LHCN-M2 (cell line): Measurements from ENCODE around the gene THEM5. TPM values are rescaled to one million over a fixed set of nuclear protein-coding genes. Genes with fewer than 3 reads are reported as not detected.
"Not testable (repeated sequence)": the region's sequence is repeated elsewhere in the genome, so short reads cannot be mapped to it uniquely, and the experiment has no call there.

Experiments used
- DNase-seq: peaks from one replicate; pipeline ENCODE4 v3.0.0-alpha.2; 2012; ENCODE audit warnings: low read depth
- total RNA-seq: library from RNA; depleted of rRNA; stranded (reverse); fragments of >200 nt; gene quantifications from 2 replicates; pipeline ENCODE4 v1.2.3, GENCODE V29; 2014

THEM5 gene
- total RNA-seq, 1 experiment from 2014 or later = not detected

DNA sequence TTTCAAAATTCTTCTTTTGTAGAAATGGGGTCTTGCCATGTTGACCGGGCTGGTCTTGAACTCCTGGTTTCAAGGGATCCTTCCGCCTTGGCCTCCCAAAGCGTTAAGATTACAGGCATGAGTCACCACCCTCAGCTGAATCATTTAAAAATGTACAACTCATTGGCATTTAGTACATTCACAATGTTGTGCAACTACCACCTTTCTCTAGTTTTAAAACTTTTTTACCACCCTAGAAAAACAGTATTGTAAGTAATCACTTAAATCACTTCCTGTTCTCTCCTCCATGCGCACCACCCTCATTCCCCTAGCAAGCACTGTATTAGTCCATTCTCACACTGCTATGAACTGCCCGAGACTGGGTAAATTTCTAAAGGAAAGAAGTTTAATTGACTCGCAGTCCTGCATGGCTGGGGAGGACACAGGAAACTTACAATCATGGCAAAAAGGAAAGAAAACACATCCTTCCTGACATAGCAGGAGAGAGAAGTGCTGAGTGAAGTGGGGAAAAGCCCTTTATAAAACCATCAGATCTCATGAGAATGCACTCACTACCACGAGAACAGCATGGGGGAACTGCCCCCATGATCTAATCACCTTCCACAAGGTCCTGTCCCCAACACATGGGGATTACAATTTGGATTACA lies 14.4 kb upstream of the THEM5 start:
- peak; percentile 68 for DNase-seq

DNA sequence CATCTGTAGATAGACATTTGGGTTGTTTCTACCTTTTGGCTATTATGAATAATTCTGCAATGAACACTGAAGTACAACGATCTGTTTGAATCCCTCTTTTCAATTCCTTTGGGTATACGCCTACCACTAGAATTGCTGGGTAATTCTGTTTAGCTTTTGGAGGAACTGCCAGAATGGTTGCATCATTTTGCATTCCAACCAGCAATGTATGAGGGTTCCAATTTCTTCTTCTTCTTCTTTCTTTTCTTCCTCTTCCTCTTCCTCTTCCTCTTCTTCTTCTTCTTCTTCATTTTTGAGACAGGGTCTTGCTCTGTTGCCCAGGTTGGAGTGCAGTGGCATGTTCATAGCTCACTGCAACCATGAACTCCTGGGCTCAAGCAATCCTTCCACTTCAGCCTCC lies 13.8 kb upstream of the THEM5 start:
- no peak for DNase-seq

DNA sequence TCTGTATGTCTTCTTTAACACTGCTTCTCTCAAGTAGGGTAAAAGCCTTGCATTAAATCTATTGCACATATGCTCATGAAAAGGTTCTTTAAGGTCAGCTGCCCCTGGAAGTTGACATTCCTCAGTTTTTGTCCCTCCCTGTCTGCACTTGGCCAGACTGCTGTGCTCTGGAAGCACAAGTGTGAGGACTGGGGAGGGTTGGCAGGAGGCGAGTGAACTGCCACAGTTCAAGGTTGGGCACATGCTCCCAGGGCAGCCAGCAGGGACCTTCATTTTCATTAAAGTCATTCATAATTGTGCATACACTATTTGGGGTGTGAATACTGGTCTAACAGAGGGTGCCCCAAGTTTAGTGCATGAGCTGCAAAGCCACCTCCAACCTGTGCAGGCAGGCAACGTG lies 10.9 kb upstream of the THEM5 start:
- DNase-seq = no peak

DNA sequence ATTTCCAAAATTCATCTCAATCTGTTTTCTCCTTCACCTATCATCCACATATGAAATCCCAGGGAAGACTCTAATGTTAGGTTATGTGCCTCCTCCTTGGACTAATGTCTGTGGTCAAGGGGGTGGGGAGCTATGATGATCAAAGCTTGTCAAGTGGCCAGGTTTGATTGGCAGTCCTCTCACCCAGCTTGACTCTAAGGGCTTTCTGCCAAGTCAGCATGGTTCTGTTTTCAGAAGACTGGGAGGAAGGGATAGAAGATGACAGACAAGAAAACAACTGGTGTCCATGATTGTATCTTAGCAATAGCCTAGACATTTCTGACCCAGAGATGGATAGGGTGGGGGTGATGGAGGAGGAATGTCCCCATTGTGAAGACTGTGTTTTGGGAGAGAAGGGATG lies 9.1 kb upstream of the THEM5 start:
- DNase-seq = no peak

DNA sequence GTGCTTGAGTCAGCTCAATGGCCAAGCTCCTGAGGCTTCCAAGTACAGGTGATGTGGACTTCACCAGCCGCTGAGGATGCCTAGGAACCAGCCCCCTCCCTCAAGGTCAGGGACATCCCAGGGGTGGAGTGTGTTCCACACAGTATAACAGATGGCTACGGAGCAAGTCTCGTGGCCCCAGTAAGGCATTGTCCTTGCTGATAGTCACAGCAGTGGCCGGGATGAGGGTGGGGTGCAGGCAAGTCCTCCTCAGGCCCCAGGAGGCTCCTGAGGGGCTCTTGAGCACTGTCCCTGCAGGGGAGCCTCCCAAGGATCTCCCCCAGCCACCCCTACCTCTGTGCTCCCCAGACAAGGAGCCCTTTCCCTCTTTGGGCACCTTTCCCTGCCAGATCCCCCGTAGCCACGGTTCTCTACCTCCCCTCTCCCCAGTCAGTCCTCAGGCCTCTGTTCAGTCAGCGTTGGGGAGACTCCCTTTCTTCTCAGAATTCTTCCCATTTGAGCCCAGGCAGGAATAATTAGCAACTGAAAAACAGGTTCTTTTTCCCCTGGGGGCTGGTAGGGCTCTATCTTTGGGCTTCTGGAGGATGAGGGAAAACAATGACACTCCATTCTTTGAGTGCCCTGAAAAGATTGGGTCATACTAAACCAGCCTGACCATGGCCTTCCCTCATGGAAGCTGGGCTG lies 7.1 kb upstream of the THEM5 start:
- DNase-seq = no peak

DNA sequence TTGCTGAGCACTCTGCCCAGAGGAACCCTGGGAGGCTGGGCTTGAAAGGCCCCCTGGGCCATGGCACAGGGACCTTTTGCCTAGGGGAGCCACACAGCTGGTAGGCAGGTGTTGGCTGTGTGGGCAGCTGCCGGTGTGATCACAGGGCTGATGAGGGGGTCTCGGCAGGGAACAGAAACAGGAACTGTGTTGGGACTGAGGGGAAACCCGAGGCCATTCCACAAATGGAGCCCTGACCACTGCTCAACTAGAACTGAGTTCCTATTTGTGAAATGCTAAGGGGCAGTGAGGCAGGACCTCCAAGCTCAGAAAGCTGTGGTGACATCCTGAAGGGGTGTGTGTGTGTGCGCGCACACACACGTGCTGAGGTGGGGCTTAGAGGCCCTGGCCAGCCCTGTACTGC lies 6.4 kb upstream of the THEM5 start:
- no peak for DNase-seq

DNA sequence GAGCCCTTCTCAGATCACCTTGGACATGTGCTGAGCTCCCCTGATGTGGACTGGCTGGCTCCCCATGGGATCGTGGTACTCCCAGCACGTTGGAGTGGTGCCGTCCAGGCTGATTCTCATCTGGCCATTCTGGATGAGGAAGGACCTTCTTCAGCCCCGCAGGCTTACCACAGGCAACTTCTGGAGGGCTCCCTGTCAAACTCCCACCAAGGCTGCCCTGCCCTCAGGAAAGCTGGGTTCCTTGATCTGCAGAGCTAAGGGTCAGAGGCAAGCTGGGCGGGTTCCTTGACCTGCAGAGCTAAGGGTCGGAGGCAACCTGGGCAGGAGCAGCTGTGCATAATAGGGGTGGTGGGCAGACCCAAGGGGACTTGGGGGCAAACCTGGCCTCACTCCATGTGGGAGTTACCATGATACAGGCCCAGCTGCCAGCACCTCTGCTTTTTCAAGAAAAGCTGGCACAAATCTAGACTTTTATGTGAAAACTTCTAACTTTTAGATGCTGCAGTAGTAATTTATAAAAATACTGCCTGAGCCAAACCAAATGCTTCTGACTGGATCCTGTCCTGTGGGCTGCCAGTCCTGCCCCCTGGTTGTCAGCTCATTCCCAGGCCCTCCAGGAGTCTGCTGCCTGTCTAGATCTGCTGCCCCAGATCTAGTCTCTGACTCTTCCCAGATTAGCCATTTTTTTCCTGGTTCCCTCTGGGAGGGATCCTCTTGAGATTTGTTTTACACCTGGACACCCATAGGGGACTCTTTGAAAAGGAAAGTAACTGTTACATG lies 5.6 kb upstream of the THEM5 start:
- no peak for DNase-seq

DNA sequence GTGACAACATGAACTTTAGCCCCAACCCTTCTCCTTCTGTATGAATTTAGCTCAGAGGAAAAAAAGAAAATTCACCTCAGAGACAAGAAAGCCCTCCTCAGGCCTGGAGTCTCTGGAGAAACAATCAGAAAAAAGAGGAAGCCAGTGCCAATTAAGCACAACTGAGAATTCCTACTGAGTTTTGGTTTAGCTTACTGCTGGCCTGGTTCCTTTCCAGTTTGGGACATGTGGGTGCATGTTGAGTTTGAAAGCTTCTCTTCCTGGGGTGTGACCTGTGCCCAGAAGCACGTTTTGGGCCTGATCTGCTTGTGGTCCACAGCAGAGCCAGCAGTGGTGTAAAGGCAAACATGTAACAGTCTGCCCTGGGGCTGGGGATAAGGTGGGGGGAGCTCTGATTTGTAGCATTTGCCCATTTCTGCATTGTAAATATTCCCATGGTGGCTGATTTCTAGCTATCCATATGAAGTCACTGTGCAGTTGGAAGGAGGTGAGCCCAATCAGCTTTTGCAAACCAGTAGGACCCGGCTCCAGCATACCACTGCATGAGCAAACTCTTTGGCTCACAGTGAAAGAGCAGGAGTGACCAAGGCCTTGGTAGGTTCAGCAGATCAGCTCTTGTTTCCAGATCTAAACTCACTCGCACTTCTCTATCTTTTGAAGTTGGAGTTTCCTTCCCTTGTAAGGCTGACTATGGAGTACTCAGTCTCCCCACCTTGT lies 4.7 kb upstream of the THEM5 start:
- no peak for DNase-seq

DNA sequence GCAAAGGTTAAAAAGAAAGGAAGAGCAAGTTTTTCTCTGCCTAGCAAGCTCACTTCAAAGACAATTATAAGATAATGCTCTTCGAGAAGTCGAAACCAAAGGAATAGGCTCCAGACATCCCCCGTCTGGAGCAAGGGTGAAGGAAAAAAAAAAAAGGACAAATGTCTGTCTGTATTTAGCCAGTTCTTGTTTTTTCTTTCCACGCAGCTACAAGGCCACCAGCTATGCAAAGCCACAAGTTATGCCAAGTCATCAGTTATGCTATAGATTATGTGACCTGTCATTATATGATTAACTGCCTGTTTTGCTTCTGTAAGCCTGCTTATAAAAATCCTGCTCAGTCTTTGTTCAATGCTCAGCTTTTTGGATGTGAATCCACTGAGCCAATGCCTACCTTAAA lies 2.4 kb upstream of the THEM5 start:
- no peak for DNase-seq

DNA sequence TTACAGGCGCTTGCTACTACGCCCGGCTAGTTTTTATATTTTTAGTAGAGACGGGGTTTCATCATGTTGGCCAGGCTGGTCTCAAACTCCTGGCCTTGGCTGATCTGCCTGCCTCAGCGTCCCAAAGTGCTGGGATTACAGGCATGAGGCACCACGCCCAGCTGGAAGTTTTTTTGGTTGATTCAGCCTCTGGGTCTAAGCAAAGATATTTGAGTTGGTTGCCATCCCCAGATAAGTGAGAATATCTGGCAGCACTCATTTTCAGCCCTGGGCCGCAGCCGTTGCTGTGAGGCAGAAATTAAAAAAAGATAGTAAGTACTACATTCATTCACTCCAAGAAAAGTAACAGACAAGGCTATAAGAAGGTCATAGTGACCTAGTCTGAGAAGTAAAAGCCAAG lies 2.0 kb upstream of the THEM5 start:
- DNase-seq = not testable (repeated sequence)

DNA sequence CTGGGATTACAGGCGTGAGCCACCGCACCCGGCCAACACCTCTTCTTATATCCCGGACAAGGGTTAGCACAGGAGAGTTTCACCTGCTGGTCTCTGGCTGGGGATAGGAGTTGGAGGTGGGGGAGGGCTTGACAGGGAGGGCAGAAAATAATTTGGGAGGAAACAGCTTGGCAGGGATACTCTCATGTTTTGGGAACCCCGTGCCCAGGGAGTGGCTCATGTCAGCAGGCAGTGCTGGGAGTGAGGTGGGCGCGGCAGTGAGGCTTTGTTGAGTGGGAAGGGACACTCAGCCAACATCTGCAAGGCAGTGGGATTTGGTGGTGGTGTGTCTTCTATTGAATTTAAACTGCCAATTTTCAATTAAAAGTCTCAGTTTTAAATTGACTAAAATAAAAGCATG lies 1.1 kb upstream of the THEM5 start:
- DNase-seq = no peak

DNA sequence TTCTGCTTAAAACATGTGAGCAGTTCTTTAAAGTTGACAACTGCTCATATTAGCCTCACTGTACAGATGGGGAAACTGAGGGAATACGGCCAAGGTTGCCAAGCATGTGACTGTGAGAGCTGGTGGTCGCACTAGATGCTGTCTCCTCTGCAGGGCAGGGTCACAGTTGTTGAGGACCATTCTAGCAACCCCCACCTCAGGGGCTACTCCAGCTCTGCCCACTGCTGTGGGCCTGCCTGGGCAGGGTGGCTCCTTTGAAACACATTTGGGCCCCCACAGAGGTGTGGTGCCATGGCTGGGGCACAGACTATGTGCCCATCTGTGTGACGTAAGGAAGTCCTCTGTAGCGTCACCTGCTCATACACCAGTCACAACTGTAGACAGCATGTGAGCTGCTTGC lies 779 bp downstream of the THEM5 start:
- DNase-seq = no peak

DNA sequence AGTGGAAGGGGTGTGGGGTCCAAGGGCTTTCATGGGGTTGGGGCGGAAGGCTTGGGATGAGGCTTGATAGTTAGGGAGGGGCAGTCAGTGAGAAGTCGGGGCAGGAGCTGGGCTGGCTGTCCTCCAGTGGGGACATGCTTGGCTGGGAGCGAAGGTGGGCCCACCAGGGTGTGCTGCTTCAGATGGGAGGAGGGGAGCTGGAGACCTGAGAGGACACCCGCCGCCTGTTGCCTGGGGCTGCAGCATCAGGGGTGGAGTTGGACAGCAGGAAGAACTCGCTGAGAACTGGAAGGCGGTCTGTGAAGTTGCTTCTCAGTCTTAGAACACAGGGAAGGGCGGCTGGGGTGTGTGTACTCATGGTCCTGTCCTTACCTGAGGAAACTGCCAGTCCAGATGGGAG lies 1.6 kb downstream of the THEM5 start:
- DNase-seq = no peak

DNA sequence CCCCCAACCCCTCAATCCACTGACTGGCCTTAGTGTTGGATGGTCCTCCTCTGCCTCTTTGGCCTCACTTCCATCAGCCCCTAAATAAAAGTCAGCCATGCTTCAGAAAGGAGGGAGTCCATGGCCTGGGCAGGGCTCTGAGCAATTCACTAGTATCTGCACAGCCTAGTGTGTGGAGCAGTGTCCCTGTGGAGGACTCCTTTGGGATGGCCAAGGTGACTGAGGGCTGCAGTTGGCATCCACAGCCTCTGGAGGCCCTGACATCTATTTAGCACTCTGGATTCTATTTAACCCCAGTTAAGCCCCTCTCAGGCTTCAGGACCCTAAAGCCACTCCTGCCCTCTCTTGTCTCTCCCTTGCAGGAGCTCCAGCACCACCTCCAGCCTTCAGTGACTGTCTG lies 3.6 kb downstream of the THEM5 start:
- DNase-seq = no peak

DNA sequence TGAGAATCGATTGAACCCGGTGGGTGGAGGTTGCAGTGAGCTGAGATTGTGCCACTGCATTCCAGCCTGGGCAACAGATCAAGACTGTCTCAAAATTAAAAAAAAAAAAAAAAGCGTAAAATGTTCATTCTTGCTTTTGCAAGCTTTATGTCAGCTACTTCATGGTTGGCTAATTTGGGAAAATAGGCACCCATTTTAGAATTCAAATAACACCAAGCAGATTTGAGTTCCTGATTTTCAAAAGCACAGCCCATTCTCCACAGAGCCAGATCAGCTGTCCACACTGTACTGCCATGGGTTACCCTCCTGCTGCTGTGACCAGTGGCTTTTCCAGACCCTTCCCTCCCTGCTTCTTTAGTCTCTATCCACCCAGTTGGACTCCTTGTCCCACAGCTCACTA lies 4.4 kb downstream of the THEM5 start:
- DNase-seq = no peak

DNA sequence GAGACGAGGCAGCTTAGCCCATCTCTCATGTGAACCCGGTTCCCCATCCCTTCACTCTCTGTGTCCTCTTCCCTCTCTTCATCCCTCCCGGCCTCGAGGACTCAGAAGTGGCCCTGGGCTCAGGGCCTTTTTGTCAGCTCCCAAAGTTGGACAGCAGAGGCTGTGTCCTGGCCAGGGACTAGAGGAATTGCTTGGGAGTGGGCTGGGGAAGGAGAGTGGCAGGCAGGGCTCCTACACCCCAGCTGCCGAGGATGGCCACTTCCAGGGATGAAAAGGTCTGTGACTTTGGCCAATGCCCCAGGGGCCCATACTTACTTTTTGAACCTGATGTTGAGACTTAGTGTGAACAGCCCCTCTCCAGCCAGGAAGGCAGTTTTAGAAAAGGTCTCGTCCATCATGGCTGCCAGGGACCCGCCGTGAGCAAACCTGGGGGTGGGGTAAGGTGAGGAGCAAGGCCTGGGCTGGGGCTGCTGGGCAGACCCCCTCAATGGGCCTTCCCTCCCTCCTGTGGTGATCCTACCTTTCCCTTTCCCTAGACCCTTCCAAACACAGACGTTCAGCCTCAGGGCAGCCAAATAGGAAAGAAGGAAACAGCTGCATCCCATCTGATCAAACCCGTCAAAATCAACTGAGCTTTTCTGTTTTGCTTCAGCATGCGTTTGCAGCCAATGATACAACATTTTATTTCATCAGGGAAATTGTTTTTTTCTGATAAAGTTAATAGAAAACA lies 5.5 kb downstream of the THEM5 start:
- peak; percentile 48 for DNase-seq

DNA sequence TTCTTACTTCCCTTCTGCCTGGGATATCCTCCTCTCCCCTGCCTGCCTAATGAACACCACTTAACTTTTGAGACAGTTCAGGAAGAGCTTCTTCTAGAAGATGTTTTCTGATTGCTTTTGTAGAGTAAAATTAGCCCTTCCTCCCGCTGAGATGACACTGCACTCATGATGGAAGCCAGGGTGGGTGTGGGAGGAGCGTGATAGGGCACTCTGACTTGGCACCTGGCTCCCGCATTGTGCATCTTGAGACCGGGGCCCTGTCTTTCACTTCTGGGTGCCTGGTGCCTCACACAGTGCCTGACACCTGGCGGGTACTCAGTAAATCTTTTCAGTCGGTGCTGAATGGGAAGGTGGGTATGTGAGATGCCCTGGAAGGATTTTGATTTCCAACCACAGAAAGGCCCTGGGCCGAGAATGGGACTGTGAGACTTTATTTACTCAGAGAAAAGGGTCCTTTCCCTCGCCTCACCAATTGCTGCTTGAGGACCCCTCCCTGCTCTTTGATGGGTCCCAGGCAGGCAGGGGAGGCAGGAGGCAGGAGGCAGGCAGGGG lies 6.8 kb downstream of the THEM5 start:
- no peak for DNase-seq

DNA sequence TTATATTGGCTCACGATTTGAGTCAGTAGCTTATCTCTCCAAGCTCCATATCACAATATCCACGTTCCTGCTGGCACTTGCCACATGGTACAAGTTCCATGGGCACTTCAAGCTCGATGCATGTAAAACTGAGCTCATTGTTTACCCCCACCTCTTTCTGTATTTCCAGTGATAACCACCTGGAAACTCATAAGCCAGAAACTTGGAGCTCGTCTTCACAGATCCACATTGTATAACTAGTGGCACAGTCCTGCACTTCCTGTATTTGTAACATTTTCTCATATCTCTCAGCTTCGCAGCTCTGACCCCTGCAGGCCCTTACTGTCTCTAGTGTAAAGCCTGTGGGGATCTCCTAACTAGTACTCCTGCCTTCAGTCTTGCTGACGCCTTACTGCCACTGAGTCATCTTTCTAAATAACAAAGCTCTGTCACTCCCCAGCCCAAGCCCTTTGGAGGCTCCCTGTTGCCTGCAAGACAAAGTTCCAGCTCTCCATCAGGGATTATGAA lies 7.4 kb downstream of the THEM5 start:
- peak; percentile 81 for DNase-seq

DNA sequence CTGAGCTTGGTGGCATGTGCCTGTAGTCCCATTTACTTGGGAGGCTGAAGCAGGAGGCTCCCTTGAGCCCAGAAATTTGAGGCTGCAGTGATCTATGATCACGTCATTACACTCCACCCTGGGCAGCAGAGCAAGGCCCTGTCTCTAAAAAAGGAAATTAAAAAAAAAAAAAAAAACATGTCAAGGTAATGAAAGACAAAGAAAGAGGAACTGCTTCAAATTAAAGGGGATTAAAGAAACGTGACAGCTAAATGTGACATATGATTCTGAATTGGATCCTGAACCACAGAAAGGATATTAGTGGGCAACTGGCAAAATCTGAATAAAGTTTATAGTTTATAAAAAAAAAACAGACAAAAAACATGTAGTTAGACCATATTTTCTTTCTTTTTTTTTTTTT lies 10.1 kb downstream of the THEM5 start:
- DNase-seq = no peak

DNA sequence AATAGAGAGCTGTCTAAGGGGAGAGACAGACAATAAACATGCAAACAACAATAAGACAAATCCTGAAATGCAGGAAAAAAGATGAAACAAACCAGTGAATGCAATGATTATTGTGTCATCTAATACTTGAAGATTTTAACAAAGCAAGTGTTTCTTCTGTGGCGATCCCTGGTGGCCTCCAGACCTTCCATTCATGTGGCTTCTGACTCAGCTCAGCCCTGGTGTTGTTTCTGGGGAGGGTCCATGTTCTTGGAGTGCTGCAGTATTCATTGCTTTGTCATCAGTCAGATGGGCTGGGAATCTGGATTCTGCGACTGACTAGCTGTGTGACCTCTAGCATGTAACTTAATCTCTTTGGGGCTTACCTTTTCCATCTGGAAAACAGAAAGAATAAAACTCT lies 12.4 kb downstream of the THEM5 start:
- peak; percentile 87 for DNase-seq

DNA sequence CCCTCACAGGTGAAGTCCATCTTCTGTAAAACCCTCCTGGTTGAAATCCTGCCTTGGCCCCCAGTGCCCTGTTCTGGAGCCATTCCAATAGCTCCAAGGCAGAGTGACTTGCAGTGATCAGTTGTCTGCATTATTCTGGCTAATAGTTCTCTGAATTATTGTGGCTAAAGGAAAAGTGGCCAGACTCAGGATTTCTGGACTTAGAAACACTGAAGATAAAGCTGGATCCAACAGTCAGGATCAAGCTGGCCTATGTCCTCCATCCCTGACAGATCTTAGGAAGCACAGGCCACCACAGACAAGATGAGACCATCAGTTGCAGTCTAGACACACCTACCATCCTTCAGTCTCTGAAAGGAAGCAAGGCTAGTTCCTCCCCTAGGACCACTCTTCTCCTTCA lies 13.1 kb downstream of the THEM5 start:
- no peak for DNase-seq
